ENCODE data around the gene CDYL2.

Gene CDYL2

DNA sequence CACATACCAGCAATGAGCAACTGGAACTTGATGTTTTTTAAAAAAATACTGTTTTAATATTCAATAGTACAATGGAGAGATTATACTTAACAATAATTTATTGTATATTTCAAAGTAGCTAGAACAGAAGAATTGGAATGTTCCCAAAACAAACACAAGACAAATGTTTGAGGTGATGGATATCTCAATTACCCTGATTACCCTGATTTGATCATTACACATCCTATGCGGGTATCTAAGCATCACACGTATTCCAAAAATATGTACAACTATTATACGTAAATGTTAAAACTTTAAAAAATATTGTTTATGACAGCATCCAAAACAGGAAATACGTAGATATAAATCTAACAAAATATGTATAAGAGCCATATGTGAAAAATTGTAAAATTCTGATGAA, 166.8 kb downstream of the CDYL2 start:
- in situ Hi-C loops (cut with MboI; ENCODE audit: low sequenced_read_pairs), result no loop called here

DNA sequence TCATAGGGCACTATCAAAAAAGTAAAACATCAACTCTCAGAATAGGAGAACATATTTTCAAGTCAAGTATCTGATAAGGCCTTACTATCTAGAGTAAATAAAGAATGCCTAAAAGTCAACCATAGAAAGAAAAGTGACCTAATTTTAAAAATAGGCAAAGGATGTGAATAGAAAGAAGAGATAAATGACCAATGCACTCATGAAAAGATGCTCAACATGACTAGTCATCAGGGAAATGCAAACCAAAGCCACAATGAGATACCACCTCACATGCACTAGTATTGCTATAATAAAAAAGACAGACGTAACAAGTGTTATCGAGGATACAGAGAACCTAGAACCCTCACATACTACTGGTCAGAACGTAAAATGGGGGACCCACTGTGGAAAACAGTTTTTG, 172.8 kb downstream of the CDYL2 start:
- in situ Hi-C loops (cut with MboI; ENCODE audit: low sequenced_read_pairs), result no loop called here

DNA sequence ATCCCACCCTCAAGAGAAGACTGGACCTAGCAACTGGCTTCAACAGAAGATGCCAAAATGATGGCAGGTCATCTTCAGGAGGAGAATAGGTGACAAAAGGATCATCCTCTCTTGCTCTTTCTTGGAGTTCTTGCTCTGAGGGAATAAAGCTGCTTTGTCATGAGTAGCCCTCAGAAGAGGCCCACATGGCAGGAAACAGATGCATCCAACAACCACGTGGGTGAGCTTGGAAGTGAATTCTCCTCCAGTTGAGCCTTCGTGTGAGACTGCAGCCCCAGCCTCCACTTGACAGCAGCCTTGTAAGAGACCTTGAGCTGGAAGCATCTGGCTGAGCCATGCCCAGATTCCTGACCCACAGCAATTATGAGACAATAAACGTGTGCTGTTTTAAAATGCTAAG, 176.1 kb downstream of the CDYL2 start:
- in situ Hi-C loops (cut with MboI; ENCODE audit: low sequenced_read_pairs), result no loop called here

DNA sequence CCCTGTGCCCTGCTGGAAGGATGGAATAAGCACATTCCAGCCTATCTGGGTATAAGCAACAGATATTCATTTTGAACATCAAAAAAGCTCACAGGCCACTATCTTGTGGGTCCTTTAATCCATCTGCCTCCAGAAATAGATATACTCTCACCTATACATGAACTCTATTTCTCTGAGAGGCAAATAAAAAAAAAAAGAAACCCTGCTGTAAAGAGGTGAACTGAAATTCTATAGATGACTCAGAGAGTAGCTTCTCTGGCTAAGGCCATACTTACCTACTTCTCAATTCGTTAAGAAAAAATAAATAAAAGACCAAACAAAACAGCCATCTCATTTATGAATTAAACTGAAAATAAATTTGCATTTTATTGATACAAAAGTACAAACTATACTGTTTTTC, 177.3 kb downstream of the CDYL2 start:
- in situ Hi-C loops (cut with MboI; ENCODE audit: low sequenced_read_pairs), result no loop called here

DNA sequence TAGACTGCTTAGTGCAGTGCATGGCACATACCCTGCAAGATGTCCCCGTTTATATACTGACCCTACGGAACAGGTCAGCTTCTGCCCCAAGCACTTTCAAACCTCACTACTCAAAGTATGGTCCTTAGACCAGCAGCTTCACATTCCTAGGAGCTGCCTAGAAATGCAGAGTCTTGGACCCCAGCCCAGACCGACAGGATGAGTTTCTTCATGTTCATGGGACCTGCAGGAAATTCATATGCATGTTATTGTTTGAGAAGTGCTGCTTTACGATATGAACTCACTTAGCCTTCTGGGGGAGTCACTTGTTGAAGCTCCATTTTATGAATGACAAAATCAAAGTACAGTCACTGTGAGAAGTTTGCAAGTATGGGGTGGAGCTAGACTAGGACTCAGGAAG, 181.0 kb downstream of the CDYL2 start:
- in situ Hi-C loops (cut with MboI; ENCODE audit: low sequenced_read_pairs), result no loop called here

DNA sequence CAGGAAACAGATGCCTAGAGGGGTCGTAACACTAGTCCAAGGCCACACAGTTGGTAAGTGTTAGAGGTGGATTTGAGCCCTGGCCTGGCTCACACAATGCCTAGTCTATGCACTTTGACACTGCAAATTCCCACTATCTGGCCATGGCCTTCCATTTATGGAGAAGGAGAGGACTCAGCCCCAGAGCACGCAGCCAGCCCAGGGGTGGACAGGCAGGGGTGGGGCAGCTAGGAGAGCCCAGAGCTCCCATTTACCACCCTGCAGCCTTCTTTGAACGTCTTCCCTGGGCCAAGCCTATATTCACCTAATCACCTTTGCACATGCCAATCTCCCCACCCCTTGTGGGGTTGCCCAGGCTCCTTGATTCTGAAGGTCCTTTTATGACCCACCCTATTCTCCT, 182.4 kb downstream of the CDYL2 start:
- in situ Hi-C loops (cut with MboI; ENCODE audit: low sequenced_read_pairs), result no loop called here

DNA sequence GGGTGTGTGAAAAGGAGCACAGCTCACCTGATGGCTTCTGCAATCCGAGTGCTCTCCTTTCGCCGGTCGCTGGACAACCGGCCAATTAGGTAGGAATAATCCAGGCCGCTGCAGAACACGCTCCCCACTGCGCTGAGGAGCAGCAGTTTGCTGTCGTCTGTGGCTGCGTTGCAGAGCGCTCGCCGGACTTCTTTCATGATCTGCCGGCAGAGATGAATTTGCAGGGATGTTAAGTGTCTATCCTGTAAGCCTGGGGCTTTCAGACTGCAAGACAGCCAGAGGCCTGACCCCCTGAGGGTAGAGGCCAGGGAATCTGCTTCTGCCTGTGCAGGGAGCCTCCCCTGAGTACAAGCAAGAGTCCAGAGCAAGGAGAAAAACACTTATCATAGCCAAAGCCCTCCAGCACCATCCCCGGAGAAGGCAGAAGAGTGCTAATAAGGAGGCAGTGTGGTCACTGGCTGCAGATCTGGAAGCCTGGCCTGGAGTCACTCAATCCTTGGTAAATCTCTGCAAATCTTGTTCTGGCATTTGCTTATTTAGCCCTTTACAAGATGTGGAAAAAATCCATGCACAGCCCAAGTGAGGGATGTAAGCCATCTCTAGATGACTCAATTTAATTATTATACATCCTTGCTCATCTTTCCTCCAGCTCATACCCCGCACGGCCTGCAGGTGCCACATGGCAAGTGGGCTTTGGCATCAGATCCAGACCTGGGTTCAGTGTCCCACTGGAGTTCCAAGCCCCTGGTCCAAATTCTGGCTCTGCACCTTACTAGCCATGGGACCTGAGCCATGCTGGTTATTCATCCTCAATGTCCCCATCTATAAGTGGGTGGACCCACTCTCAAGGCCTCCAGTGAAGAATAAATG, 183.4 kb downstream of the CDYL2 start:
- in situ Hi-C loops (cut with MboI; ENCODE audit: low sequenced_read_pairs), result no loop called here

DNA sequence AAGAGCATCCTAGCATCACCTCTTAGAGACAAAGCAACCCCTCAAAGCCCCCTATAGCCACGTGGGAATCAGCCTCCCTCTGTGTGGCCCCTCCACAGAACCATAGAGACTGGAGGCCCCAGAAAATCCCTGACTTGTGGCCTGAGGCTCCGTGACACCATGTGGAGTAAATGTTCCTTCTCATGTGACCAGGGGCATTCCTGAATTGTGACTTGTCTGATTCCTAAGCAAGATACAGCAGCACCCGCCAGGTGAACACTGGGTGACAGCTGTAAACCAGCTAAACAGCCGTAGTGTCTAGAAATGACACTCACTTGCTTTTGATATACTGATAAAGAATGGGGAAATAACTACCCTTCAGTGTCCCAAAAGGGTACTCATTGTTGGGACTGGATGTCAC, 184.6 kb downstream of the CDYL2 start:
- in situ Hi-C loops (cut with MboI; ENCODE audit: low sequenced_read_pairs), result no loop called here

DNA sequence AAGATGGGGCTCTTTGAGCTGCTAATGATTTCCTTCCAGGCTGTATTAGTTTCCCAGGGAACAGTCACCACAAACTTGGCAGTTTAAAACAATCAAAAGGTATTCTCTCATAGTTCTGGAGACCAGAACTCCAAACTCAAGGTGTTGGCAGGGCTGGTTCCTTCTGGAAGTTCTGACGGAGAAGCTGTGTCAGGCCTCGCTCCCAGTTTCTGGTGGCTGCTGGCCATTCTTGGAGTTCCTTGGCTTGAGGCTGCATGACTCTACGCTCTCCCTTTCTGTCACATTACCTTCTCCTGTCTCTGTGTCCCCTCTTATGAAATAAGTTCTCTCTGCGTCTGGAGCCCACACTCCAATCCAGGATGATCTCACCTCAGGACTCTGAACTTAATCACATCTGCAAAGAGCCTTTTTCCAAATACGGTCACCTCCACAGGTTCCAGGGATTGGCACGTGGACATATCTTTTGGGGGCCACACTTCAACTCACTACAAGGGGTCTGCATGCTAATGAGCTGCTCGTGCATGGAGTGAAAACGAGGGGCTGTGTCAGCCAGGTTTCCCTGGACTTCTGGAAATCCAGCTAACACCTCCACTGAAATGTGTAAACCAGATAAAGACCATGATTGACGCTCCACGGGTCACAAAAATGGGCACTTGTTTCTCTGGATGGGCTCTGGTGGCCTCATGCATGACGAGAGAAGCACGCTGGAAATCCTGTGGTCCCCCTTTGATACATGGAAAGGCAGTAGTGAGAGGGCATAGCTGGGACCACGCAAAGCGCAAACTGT, 185.3 kb downstream of the CDYL2 start:
- in situ Hi-C loops (cut with MboI; ENCODE audit: low sequenced_read_pairs), result no loop called here

DNA sequence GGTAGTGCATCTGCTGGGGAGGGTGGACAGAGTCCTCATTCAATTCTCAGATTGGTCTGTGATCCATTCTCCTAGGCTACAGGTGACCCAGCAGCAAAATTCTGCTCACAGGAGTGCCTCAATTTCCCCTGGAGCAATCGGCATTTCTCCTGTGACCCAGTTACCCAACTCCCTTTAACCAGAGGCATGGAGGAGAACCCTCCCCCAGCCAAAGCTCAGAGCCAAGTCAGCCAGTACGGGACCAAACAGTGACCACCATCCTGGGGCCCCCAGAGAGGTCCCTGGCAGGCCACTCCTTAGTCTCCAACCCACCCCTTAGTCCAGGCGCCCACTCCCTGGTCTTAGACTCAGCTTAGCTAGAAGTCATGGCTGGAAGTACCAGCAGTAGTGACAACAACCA, 188.0 kb downstream of the CDYL2 start:
- in situ Hi-C loops (cut with MboI; ENCODE audit: low sequenced_read_pairs), result no loop called here

DNA sequence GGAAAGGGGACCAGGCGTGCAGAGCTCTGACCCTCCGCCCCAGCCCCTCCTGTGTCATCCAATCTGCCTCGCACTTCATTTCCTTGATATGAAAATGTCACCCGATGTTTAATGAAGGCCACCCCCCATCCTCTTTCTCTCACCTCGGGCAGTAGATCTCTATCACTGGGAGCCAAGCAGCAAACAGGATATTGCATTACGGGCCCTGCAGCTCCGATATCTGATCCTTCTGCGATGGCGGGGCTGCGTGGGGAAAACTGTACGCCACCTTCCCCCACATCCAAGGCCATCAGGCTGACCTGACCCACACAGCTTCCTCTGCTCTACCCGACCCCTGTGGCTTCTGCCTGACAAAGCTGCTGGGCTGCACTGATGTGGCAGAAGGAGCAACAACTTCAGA, 188.7 kb downstream of the CDYL2 start:
- in situ Hi-C loops (cut with MboI; ENCODE audit: low sequenced_read_pairs), result no loop called here

DNA sequence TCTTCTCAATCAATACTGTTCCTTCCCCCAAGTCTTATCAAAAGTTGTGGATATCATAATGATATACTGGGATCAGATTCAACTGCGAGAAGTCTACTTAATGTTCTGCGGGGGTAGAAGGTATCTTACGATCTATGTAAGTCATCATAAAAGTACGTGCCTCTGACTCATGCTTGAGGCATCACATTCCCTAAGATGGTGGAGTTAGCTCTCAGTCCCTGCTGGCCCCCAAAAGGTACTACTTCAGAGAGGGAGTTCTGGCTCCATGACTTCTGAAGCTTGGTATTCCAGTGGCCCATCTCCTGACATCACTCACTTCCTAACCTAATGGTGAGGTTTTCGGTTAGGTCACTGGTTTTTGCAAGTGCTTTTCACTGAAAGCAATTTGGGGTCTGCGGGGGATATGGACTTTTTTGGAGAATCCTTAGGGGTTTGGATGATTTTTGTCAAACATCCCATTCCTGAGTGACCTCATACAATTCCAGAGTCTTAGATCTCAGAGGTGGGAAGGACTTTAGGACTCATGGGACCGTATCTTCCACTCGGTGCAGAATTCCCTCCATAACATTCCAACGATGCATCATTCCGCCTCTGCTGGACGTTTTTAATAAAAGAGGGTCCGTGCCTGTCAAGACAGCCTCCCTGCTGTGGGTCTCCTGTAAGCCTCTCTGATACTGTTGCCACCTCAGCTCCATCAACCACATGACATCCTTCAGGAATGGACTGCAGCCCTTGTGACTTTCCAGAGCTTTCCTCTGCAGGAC, 189.3 kb downstream of the CDYL2 start:
- in situ Hi-C loops (cut with MboI; ENCODE audit: low sequenced_read_pairs), result no loop called here

DNA sequence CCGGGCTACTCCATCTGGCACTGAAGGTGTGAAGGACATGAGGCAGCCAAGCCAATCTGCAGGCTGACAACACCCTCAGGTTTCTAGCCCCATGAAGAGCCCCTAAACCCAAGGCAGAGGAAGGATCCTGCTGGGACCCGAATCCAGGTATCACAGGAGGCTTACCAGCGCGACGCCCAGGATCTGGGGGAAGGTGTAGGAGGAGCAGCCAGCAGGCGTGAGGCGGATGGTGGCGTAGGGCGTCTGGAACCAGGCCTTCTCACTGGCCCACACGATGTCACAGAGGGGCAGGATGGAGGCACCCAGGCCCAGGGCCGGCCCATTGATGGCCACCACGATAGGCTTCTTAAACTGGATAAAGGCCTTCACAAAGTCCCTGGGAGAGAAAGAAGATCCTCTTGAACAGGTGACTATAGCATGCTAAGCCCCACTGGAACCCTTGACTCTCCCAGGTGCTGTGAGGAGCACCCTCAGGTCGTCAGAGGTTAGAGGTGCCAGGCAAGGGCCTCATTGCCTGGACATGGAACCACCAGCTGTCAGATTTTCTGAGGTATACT, 191.9 kb downstream of the CDYL2 start:
- in situ Hi-C loops (cut with MboI; ENCODE audit: low sequenced_read_pairs), result no loop called here

DNA sequence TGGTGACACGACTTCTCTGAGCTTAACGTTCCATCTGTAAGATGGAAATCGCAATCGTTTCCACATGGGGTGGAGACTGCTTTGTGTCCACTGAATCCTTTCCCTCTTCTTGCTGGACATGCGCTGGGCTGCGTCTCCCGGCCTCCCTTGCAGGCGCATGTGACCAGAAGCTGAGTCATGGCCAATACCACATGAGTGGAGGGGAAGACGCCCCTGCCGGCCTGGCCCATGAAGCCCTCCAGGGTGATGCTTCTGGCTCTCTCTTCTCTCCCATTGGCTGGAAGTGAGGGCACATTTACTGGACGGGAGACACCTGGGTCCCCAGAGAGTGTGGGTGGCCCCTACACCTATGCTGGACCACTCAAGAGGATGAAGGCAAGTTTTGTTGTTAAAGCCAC, 192.5 kb downstream of the CDYL2 start:
- in situ Hi-C loops (cut with MboI; ENCODE audit: low sequenced_read_pairs), result no loop called here

DNA sequence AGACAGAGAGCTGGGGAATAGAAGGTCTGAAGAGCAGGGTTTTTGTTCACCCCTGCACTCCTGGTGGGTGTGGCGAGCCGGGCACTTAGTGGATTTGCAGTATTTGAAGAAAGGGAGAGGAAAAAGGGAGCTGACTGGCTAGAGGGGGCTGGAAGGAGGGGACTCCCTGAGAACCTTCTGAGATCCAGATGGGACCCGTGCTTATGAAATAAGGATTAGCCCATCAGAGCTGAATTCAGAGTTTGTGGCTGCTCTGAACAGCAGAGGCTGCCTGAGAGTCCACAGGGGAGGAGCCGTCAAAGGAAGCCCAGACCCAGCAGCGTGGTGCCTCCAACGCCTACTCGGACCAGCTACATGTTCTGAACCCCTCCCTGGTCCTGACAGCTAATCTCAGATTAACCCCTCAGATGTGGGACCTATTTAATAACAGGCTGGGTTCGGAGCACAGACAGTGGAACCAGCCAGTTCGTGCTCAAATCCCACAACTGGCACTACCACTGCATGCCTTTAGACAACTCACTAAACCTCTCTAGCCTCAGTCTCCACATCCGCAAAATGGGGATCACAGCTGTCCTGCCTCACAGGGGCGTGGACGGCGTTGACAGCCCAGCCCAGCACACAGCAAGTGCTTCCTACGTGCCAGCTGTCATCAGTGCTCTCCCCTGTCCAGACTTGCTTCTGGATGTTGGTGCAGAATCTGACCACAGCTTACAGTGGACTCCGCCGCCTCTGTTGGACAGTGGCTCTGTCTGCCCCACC, 193.0 kb downstream of the CDYL2 start:
- in situ Hi-C loops (cut with MboI; ENCODE audit: low sequenced_read_pairs), result no loop called here

DNA sequence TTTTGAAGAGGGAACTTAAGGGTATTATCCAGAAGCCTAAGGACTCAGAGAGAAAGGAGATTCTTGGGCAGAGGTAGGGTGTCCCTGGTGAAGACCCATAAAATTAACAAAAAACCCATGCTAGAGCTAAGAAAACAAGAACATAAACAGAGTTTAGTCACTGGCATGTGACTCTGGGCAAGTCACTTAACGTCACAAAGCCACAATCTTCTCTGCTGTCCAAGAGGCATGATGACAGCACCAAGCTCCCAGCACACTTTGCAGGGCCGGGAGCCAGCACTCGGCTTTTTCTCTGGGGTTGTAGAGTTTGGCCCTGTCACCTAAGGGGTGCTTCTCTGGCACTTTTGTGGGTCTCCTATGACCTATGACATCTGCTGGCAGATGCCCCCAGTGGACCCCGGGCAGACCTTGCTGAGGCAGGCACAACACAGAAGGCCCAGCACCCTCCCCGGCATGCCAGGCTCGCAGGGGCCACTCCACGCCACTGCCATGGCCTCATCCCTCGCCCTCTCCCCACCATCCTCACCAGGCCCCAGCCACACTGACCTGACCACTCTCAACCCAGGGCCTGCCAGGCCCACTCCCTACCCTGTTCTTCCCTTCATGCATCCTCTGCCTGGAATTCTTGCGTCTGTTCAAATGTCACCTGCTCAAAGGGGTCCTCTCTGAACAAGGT, 193.8 kb downstream of the CDYL2 start:
- in situ Hi-C loops (cut with MboI; ENCODE audit: low sequenced_read_pairs), result no loop called here

DNA sequence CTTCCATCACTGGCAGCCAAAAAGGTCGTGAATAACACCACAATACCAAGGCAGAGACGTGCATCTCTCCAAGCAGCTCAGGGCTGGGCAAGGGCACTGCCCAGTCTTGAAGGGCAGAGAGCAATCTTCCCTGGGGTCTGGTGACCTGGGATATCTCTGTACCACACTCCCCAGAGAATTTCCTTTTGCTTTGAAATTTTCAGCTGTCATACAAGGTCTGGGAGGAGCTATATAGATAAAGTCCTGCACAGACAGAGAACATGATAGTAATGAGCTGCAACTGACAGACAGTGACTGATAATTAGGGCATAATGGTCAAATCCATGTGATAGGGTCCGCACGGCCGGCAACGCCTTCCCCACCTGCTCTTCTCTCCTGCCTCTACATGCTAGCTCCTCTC, 195.5 kb downstream of the CDYL2 start:
- in situ Hi-C loops (cut with MboI; ENCODE audit: low sequenced_read_pairs), result no loop called here

DNA sequence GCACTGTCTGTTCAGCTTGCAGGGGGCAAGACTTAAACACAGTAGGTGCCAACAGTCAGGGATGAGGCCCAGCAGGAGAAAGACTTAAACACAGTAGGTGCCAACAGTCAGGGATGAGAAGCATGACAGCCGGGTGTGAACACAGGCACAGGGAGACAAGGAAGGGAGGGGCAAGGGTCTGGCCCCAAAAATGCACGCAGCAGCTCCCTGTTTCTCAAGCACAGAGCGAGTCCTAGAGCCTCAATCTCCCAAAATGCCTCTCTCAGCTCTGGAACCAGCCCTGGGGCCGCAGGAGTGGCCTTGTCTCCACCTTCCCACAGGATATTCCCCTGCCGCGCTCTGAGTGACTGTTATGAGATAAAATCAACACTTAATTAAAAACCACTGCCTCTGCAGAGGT, 197.2 kb downstream of the CDYL2 start:
- in situ Hi-C loops (cut with MboI; ENCODE audit: low sequenced_read_pairs), result no loop called here

DNA sequence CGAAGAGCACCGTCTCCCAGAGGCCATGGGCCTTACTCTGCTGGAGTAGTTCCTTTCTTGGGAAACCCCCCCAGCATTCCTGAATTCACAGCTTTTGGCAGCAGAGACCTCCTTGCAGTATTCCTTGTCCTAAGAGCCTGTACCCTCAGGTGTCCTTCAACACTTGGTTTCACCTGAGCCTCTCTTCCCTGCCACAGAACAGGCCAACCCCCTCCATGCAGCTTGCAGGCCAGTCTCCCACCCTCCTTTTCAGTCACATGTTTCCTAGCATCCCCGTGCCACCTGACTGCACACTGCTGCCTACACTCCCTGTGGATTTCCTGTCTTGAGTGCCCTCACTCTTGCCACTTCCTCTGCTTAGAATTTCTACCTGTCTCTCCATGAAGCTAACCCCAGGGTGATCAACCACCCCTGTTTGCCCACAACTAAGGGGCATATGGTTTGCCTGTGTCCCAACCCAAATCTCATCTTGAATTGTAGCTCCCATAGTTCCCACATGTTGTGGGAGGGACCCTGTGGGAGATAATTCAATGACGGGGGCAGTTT, 198.1 kb downstream of the CDYL2 start:
- in situ Hi-C loops (cut with MboI; ENCODE audit: low sequenced_read_pairs), result no loop called here
